NT2/D1 (cell line): ENCODE results near the gene FHL5.
A peak's percentile ranks its signal among the peaks of the same experiment; 100 is the strongest.

ENCODE experiments used
- DNase-seq: peaks from one replicate; pipeline ENCODE4 v3.0.0-alpha.2; 2011; ENCODE audit warnings: low read depth, low spot score
- H3K27me3 ChIP-seq: 2 replicates; pipeline ENCODE4 v1.6.0; 2011; ENCODE audit warnings: mild to moderate bottlenecking; ENCODE audit not compliant: insufficient read length, insufficient read depth
- H3K36me3 ChIP-seq: 2 replicates; pipeline ENCODE4 v1.6.1; 2011; ENCODE audit warnings: mild to moderate bottlenecking, low read length, mixed read lengths; ENCODE audit not compliant: insufficient read depth, insufficient read length
- H3K4me1 ChIP-seq: 2 replicates; pipeline ENCODE4 v1.5.1; 2011; ENCODE audit not compliant: insufficient read depth, insufficient read length
- H3K4me3 ChIP-seq: 2 replicates; pipeline ENCODE4 v1.5.1; 2011; ENCODE audit warnings: low read depth; ENCODE audit not compliant: insufficient read length
- H3K9ac ChIP-seq: 2 replicates; pipeline ENCODE4 v1.6.0; 2011; ENCODE audit warnings: low read depth; ENCODE audit not compliant: insufficient read length
- H3K9me3 ChIP-seq: 2 replicates; pipeline ENCODE4 v1.5.1; 2011; ENCODE audit warnings: mild to moderate bottlenecking, low read length; ENCODE audit not compliant: insufficient read depth
- SUZ12 ChIP-seq: IDR thresholded peaks from 2 replicates; pipeline ENCODE4 v1.6.1; 2011; ENCODE audit not compliant: insufficient read length, insufficient read depth; ENCODE audit errors: extremely low read depth
- YY1 ChIP-seq: IDR thresholded peaks from 2 replicates; pipeline ENCODE4 v1.6.1; 2011; ENCODE audit not compliant: insufficient read length, insufficient read depth
- ZNF274 ChIP-seq: IDR thresholded peaks from 2 replicates; pipeline ENCODE4 v1.6.1; 2011; ENCODE audit warnings: mild to moderate bottlenecking, low read depth, low read length

Gene FHL5, protein sequence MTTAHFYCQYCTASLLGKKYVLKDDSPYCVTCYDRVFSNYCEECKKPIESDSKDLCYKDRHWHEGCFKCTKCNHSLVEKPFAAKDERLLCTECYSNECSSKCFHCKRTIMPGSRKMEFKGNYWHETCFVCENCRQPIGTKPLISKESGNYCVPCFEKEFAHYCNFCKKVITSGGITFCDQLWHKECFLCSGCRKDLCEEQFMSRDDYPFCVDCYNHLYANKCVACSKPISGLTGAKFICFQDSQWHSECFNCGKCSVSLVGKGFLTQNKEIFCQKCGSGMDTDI

DNA sequence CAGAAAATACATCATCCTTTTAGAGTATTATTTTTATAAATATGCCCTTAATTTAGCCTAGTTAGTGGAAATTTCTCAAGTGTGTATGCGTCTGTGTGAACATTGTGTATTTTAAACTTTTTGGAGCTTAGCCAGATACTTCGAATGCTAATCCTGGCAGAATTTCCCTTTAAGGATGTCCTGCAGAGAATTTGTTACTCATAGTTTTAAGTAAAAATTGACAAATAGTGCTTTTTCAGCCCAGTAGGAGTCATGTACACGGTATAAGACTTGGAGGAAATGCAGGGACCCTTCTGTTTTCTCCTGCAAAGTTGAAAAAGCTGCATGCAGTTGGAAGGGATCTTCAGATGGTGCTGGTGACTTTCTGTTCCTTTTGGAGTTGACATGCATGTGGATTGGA, at the start of gene FHL5:
TSS of gene FHL5 (plus strand) at position 243 of the 400 bp plus-strand sequence. CDS start 40,486 bp downstream, outside the sequence.
- Histone ChIP-seq H3K27me3 (no peaks in the 10 kb centered on the region), H3K9ac (no peak within 1 kb of the TSS), H3K4me3 (no peak within 1 kb of the TSS), H3K36me3 (no peaks in the 10 kb centered on the region), H3K4me1 (no peaks in the 10 kb centered on the region), H3K9me3 (no peaks in the 10 kb centered on the region)
- DNase-seq = no peak
- TF ChIP-seq ZNF274 (no peak), YY1 (no peak), SUZ12 (no peak)

DNA sequence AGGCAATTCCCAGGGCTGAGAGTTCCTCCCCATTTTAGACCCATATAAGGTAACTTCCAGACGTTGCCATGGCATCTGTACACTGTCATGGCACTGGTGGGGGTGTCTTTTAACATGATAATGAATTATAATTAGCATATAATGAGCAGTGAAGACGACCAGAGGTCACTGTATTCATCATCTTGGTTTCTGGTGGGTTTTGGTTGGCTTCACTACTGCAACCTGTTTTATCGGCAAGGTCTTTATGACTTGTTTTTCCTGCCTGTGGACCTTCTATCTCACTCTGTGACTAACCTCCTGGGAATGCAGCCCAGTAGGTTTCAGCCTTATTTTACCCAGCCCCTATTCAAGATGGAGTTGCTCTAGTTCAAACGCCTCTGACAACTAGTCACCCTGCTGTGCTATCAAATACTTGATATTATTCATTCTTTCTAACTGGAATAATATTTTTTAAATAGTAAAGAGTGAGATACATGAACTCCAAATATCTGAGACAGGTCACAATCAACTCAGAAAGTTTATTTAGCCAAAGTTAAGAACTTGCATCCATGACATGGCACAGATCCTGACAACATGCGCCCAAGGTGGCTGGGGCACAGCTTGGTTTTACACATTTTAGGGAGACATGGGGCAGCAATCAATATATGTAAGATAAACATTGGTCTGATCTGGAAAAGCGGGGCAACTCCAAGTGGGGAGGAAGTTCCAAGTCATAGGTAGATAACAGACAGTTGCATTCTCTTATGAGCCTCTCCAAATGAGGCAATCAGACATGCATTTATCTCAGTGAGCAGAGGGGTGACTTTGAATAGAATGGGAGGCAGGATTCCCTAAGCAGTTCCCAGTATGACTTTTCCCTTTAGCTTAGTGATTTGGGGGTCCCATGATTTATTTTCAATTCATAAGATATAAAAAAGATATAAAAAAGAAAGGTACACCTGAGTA, 42.5 kb upstream of the FHL5 start:
- peak; percentile 11 for DNase-seq
- peaks cover 1% of the 10 kb centered on the region for H3K36me3 ChIP-seq
- no peak for TF ChIP-seq ZNF274
- TF ChIP-seq YY1 = no peak
- TF ChIP-seq SUZ12 = no peak
- H3K27me3 ChIP-seq = no peaks in the 10 kb centered on the region
- no peaks in the 10 kb centered on the region for H3K4me1 ChIP-seq
- H3K9me3 ChIP-seq = peaks cover 5% of the 10 kb centered on the region; the same call in 1 of the 2 replicates
- peak overlapping the region; percentile 45 for H3K4me3 ChIP-seq
- H3K9ac ChIP-seq = peak overlapping the region; percentile 52

DNA sequence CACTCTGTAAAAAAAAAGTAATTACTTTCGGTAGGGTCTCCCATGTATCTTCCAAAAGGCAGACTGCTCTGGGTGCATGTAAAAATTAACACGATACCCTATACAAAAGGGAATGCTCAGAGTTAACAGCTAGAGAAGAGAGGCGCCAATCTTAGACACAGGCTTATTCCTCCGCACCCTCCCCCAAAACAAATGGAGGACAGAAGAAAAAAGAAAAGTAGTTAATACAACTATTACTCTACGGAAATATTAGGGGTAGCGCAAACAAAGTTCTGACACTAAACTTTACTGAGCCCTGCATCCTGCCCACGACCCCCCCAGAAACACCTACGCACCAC, 41.7 kb upstream of the FHL5 start:
- peaks cover 6% of the 10 kb centered on the region for H3K36me3 ChIP-seq
- TF ChIP-seq SUZ12 (no peak), ZNF274 (no peak)
- H3K4me1 ChIP-seq = no peaks in the 10 kb centered on the region
- peak overlapping the region; percentile 52 for H3K9ac ChIP-seq
- H3K27me3 ChIP-seq = no peaks in the 10 kb centered on the region
- DNase-seq = no peak
- H3K4me3 ChIP-seq = peak overlapping the region; percentile 45
- peaks cover 5% of the 10 kb centered on the region; the same call in 1 of the 2 replicates for H3K9me3 ChIP-seq

DNA sequence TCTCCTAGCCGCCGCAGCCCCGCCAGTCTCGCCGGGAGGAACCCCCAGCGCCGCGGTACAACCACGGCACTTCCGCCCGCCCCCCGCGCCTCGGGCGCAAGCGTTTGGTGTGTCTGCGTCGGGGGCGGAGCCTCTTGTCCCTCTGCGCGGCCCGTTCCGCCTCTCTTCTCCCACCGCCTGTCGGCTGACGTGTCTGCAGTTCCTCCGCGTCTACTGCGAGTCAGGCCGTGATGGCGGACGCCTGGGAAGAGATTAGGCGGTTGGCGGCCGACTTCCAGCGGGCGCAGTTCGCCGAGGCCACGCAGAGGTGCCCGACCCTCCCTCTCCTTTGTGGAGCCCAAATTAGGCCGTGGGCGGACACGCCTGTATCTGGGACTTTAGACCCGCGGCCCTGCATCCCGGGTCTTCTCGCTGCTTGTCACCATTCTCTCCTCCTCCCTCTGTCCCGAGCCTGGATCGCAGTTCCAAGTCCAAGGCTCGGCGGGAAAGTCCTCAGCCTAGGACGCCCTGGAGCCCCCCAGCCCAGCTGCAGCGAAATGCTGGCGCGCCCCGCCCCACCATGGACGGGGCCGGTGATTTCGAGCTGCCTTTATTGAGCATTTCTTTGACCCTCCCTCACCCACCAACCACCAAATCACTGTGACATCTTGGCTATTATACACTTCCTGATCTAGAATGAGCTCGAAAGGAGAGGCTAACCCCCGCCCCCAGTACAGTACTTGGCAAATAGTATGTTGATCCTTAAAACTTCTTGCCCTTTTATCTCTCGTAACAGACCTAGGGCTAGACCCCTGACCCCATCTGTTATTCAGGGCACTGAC, 41.1 kb upstream of the FHL5 start, which contains the start of gene UFL1:
TSS of gene UFL1 (plus strand) at position 163 of the 821 bp plus-strand sequence. CDS start at position 231, 68 bp downstream.
- peaks cover 3% of the 10 kb centered on the region; the same call in 1 of the 2 replicates for H3K9me3 ChIP-seq
- H3K27me3 ChIP-seq = no peaks in the 10 kb centered on the region
- peak; percentile 37 for TF ChIP-seq YY1
- TF ChIP-seq SUZ12 = no peak
- no peaks in the 10 kb centered on the region for H3K4me1 ChIP-seq
- H3K9ac ChIP-seq = peak within 1 kb of the TSS; percentile 92
- peaks cover 6% of the 10 kb centered on the region for H3K36me3 ChIP-seq
- peak; percentile 60 for DNase-seq
- peak within 1 kb of the TSS; percentile 82 for H3K4me3 ChIP-seq

DNA sequence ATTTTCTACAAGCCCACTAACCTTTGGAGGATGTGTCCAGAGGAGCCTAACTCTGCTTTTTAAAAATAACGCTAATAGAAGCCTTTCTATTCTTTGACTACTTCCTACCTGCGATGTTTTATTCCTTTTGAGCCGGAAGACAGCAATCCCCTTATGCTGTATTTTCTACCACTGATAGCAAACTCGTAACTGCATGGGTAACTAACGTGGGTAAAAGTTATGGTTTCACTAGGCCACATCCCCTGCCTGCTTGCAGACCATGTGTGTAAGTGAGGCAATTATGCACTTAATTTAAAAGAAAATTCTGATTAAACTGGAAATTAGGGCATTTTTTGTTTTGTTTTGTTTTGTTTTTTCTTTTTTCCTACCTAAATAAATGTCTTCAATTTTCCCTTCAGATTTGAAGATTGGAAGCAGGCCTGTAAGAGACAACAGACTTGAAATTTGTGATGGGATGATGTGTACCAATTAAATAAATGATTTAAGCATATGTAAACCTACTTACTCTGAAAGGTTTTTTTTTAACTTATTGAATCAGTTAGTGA, 40.4 kb upstream of the FHL5 start:
- Histone ChIP-seq H3K9me3 (no peaks in the 10 kb centered on the region; the same call in 1 of the 2 replicates), H3K4me1 (no peaks in the 10 kb centered on the region), H3K36me3 (peaks cover 6% of the 10 kb centered on the region), H3K27me3 (no peaks in the 10 kb centered on the region), H3K9ac (peak overlapping the region; percentile 92), H3K4me3 (peak overlapping the region; percentile 82)
- DNase-seq = no peak
- TF ChIP-seq ZNF274 = no peak
- TF ChIP-seq SUZ12 = no peak
- no peak for TF ChIP-seq YY1

DNA sequence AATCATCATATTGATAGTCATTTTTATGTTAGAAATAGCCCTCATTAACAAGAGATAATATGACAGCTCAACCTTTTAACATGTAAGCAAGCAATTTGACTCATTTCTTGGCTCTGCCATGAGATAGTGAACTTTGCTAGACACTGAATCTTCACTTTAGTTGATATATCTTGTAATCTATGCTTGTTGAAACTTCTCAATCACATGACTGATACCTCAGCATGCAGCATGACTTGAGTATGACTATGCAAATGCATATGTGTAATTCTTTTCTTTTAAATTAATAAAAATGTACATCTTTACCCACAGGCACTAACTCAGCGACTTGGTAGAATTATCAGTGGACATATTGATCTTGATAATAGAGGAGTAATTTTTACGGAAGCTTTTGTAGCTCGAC, 34.7 kb upstream of the FHL5 start:
- DNase-seq = no peak
- H3K9me3 ChIP-seq = no peaks in the 10 kb centered on the region
- TF ChIP-seq YY1 (no peak), SUZ12 (no peak), ZNF274 (no peak)
- H3K36me3 ChIP-seq = peaks cover 29% of the 10 kb centered on the region
- no peaks in the 10 kb centered on the region for H3K27me3 ChIP-seq
- no peaks in the 10 kb centered on the region for H3K4me1 ChIP-seq
- H3K4me3 ChIP-seq = no peak overlapping the region
- H3K9ac ChIP-seq = no peak overlapping the region
